Neural progenitor cell (in vitro differentiated cells): ENCODE measurements around the gene USP54.

ENCODE experiments used
- EZH2 ChIP-seq: fragments of 200-600 bp; sonication (generic); IDR thresholded peaks from 2 replicates; pipeline ENCODE4 v1.6.1; 2017; ENCODE audit warnings: antibody characterized with exemption, mild to moderate bottlenecking, moderate library complexity
- TF ChIP-seq, protein P1 (sequence below): fragments of 200-600 bp; sonication (generic); IDR thresholded peaks from 2 replicates; pipeline ENCODE4 v1.5.1; 2017; ENCODE audit warnings: antibody characterized with exemption, mild to moderate bottlenecking

DNA sequence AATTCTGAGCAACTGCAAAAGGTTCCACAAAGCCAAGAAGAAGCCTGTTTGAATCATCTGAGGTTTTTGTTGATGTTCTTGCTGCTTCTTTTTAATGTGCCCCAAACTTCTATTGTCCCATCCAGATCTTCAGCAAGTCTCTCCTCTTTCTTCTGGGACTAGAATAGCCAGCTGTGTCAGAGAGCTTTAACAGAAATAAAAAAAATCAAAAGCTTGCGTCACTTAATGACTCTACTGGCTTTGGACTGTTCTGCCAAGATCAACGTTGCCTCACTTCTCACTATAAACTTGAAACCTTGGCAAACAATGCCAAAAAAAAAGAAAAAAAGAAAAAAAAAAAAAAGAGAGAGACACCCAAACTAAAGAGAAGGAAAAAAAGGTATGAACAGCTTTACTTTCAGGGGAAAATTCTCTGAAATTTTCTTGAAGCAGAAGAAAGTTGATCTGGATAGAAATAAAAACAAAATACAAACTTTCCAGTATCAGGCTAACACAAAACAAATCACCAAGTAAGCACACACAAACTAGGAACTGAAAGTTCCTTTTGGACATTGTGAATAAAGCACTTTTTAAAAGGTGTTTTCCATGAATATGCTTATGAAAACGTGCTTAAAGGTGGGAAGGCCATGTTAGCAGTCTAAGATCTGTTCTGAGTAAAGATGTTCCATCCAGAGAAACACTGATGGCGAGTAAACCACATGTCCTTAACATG is 14.8 kb downstream of the USP54 start:
- TF ChIP-seq, protein P1, sequence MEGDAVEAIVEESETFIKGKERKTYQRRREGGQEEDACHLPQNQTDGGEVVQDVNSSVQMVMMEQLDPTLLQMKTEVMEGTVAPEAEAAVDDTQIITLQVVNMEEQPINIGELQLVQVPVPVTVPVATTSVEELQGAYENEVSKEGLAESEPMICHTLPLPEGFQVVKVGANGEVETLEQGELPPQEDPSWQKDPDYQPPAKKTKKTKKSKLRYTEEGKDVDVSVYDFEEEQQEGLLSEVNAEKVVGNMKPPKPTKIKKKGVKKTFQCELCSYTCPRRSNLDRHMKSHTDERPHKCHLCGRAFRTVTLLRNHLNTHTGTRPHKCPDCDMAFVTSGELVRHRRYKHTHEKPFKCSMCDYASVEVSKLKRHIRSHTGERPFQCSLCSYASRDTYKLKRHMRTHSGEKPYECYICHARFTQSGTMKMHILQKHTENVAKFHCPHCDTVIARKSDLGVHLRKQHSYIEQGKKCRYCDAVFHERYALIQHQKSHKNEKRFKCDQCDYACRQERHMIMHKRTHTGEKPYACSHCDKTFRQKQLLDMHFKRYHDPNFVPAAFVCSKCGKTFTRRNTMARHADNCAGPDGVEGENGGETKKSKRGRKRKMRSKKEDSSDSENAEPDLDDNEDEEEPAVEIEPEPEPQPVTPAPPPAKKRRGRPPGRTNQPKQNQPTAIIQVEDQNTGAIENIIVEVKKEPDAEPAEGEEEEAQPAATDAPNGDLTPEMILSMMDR = no peak
- TF ChIP-seq EZH2 = no peak
